ENCODE results near the gene EPS8L3. TPM values are rescaled to one million over a fixed set of nuclear protein-coding genes. Genes with fewer than 3 reads are reported as not detected.

Gene EPS8L3
- total and polyA plus RNA-seq, 2 donors (not counting 3 experiments of a cell fraction or from before 2014, with no cell fraction given), result not detected

- H2AFZ ChIP-seq (ENCODE audit: low read depth, low read length), result no peak overlapping the region
- TF ChIP-seq MYC (IDR thresholded peaks at IDR 0.05; ENCODE audit: low read depth, low read length) (no peak), CTCF (IDR thresholded peaks at IDR 0.05; ENCODE audit: extremely low read depth in 1 of 2, insufficient read depth in 1 of 2, low read depth in 1 of 2, low read length in 2 of 2) (no peak), POLR2AphosphoS5 (IDR thresholded peaks at IDR 0.05; ENCODE audit: insufficient read depth, low read depth, low read length) (no peak), EZH2 (IDR thresholded peaks at IDR 0.05; ENCODE audit: borderline replicate concordance, low read depth, low read length, severe bottlenecking) (no peak), GATA2 (IDR thresholded peaks at IDR 0.05; ENCODE audit: insufficient read depth, insufficient read length, low read depth, low read length) (no peak), POLR2A (IDR thresholded peaks at IDR 0.05; ENCODE audit: low read depth, low read length) (no peak), MAX (IDR thresholded peaks at IDR 0.05; ENCODE audit: insufficient read depth, insufficient read length) (no peak), JUN (IDR thresholded peaks at IDR 0.05; ENCODE audit: borderline replicate concordance, insufficient read depth, insufficient read length, low read depth) (no peak)
- no peak overlapping the region for H3K27ac ChIP-seq (ENCODE audit: insufficient read depth, low read depth, low read length)
- no peak for FAIRE-seq
- no peaks in the 10 kb centered on the region for H3K36me3 ChIP-seq (ENCODE audit: control insufficient read depth in 2 of 2, extremely low read depth in 1 of 2, insufficient read depth in 2 of 2, low read length in 2 of 2)
- H3K79me2 ChIP-seq (ENCODE audit: control insufficient read depth, insufficient read depth, low read length), result no peaks in the 10 kb centered on the region
- no peak overlapping the region for H3K4me3 ChIP-seq (replicated peaks in 1 of 3; ENCODE audit: insufficient read depth in 1 of 3, low read depth in 1 of 3, low read length in 3 of 3)
- ChIA-PET POLR2A (no interaction called here), CTCF (interaction anchor here (1.3 to 10.7 kb wide), 4 partner anchors 116 to 223 kb away, joined by 3 to 391 read pairs (median 12); partner anchors contain the start of gene AHCYL1)
- DNase-seq (ENCODE audit: low read depth, low spot score), result no peak
- dilution Hi-C loops (cut with MboI; ENCODE audit: extremely low pct_ligation_motif_present, low sequenced_read_pairs), result no loop called here
- no peaks in the 10 kb centered on the region for H3K27me3 ChIP-seq (ENCODE audit: control insufficient read depth in 2 of 2, insufficient read depth in 2 of 2, low read length in 2 of 2)
- intact Hi-C loops (cut with micrococcal nuclease), result loop anchor here (10.0 kb wide), 1 partner anchor 284 kb away; the partner anchor contains the start of gene ATXN7L2
- no peaks in the 10 kb centered on the region for H4K20me1 ChIP-seq (replicated peaks; ENCODE audit: control insufficient read depth, extremely low read depth, insufficient read depth, low read length)
- no peaks in the 10 kb centered on the region for H3K9me3 ChIP-seq (replicated peaks; ENCODE audit: control insufficient read depth, insufficient read depth, low read length)
- H3K4me1 ChIP-seq (ENCODE audit: control insufficient read depth, extremely low read depth, insufficient read depth, low read length), result peaks cover under 1% of the 10 kb centered on the region
- H3K4me2 ChIP-seq (ENCODE audit: insufficient read depth, low read length), result no peak overlapping the region
- H3K9ac ChIP-seq (replicated peaks; ENCODE audit: extremely low read depth, insufficient read depth, low read length), result no peak overlapping the region
- H3K9me1 ChIP-seq (replicated peaks; ENCODE audit: control insufficient read depth, extremely low read depth, insufficient read depth, low read length), result no peaks in the 10 kb centered on the region
- BruUV-seq (replicated peaks), result no TSS peak
These were observed 5.1 kb upstream of the EPS8L3 start for GRCh38 chr1:109768820-109769219.

Data from endothelial cell of umbilical vein (primary cell).